Sigmoid colon (tissue), 4 donors: ENCODE data around the gene PAX9.

Experiments used
- POLR2AphosphoS5 ChIP-seq, 4 donors: sonication (generic); formaldehyde crosslinking; IDR thresholded peaks; one replicate each; pipeline ENCODE4 v1.6.1; 2017; ENCODE audit warnings: antibody characterized with exemption in 4 of 4
- TF ChIP-seq, protein P1 (sequence below), 4 experiments: fragments of 450-650 bp in 3 of 4; fragments of 200-600 bp in 1 of 4; IDR thresholded peaks; one replicate each; pipeline ENCODE4 v1.5.1; 2016 to 2019; ENCODE audit warnings: antibody characterized with exemption in 4 of 4, mild to moderate bottlenecking in 3 of 4, moderate library complexity in 2 of 4

DNA sequence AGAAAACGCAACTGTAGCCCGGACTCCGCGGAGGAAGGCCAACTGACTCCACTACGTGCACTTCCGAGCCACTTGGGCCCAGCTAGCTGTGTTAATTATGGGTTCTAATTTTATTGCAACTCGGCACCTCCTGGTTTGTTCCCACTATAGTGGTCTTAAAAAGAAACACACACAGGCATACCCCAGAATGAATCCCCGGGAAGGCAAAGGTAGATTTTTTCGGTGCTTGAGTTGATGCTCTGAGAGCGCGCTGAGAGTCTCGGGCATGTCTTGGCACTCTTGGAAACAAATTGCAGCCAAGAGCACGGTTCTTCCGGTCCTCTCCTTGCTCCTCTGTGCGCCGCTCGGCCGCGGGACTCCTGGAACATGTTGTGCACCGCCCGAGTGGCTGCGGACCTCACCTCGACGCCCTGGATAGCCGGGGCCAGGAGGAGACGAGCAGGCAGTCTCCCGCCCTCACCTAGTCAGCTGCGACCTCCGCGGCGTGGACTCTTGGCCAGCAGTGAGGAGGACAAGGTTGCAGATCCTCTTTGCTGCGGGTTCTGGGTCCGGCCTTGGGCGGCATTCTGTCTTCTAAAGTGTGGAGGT is 6.8 kb upstream of the PAX9 start:
- TF ChIP-seq, protein P1, sequence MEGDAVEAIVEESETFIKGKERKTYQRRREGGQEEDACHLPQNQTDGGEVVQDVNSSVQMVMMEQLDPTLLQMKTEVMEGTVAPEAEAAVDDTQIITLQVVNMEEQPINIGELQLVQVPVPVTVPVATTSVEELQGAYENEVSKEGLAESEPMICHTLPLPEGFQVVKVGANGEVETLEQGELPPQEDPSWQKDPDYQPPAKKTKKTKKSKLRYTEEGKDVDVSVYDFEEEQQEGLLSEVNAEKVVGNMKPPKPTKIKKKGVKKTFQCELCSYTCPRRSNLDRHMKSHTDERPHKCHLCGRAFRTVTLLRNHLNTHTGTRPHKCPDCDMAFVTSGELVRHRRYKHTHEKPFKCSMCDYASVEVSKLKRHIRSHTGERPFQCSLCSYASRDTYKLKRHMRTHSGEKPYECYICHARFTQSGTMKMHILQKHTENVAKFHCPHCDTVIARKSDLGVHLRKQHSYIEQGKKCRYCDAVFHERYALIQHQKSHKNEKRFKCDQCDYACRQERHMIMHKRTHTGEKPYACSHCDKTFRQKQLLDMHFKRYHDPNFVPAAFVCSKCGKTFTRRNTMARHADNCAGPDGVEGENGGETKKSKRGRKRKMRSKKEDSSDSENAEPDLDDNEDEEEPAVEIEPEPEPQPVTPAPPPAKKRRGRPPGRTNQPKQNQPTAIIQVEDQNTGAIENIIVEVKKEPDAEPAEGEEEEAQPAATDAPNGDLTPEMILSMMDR (IDR thresholded peaks at IDR 0.05) = no peak
- no peak for TF ChIP-seq POLR2AphosphoS5 (IDR thresholded peaks at IDR 0.05)
